HepG2 (cell line): Measurements from ENCODE around the gene PPM1M. TPM values are rescaled to one million over a fixed set of nuclear protein-coding genes. Genes with fewer than 3 reads are reported as not detected.

Source experiments
- AHR ChIP-seq: IDR thresholded peaks from 2 replicates; pipeline ENCODE4 v1.6.1; 2018; ENCODE audit warnings: missing genetic modification reagents, missing compliant biosample characterization
- AKAP8 ChIP-seq: sonication (generic); formaldehyde crosslinking; IDR thresholded peaks from 2 replicates; pipeline ENCODE4 v1.5.1; 2020; ENCODE audit warnings: mild to moderate bottlenecking, missing genetic modification reagents
- CEBPG ChIP-seq: IDR thresholded peaks from 2 replicates; pipeline ENCODE4 v1.6.1; 2016
- FOSL2 ChIP-seq: sonication (generic); formaldehyde crosslinking; IDR thresholded peaks from 2 replicates; pipeline ENCODE4 v1.4.0; 2020; ENCODE audit warnings: missing genetic modification reagents
- FOXM1 ChIP-seq: sonication (generic); formaldehyde crosslinking; IDR thresholded peaks from 2 replicates; pipeline ENCODE4 v1.5.0; 2020; ENCODE audit warnings: missing genetic modification reagents
- GLI4 ChIP-seq: sonication (generic); formaldehyde crosslinking; IDR thresholded peaks from 2 replicates; pipeline ENCODE4 v1.5.1; 2020; ENCODE audit warnings: missing genetic modification reagents, mild to moderate bottlenecking, moderate library complexity, borderline replicate concordance
- HNF1A ChIP-seq, 2 experiments: sonication (generic) in 1 of 2; formaldehyde crosslinking in 1 of 2; IDR thresholded peaks; 2 replicates each; pipeline versions ENCODE4 v1.4.0 to v1.6.1; 2016 to 2020; ENCODE audit warnings: borderline replicate concordance in 1 of 2, low read depth in 1 of 2, mild to moderate bottlenecking in 1 of 2, missing genetic modification reagents in 1 of 2
- JUNB ChIP-seq: sonication (generic); formaldehyde crosslinking; IDR thresholded peaks from 2 replicates; pipeline ENCODE4 v1.8.0; 2022; ENCODE audit warnings: missing genetic modification reagents, mild to moderate bottlenecking, borderline replicate concordance
- KLF12 ChIP-seq: sonication (generic); formaldehyde crosslinking; IDR thresholded peaks from 2 replicates; pipeline ENCODE4 v1.4.0; 2020; ENCODE audit warnings: missing genetic modification reagents, borderline replicate concordance
- KLF6 ChIP-seq: IDR thresholded peaks from 2 replicates; pipeline ENCODE4 v1.8.0; 2016; ENCODE audit warnings: missing biosample characterization, missing genetic modification reagents
- NONO ChIP-seq, 2 experiments: fragments of 450-650 bp in 1 of 2; sonication (generic) in 1 of 2; formaldehyde crosslinking in 1 of 2; IDR thresholded peaks in 1 of 2; conservative IDR thresholded peaks in 1 of 2; 2 replicates each; pipeline versions ENCODE4 v1.6.1 to v1.8.0; 2017 to 2022; ENCODE audit warnings: mild to moderate bottlenecking in 1 of 2, missing genetic modification reagents in 1 of 2, moderate library complexity in 1 of 2
- NRL ChIP-seq: sonication (generic); formaldehyde crosslinking; IDR thresholded peaks from 2 replicates; pipeline ENCODE4 v1.5.0; 2020; ENCODE audit warnings: missing genetic modification reagents, mild to moderate bottlenecking, moderate library complexity, borderline replicate concordance
- REPIN1 ChIP-seq: sonication (generic); formaldehyde crosslinking; IDR thresholded peaks from 2 replicates; pipeline ENCODE4 v1.8.0; 2022; ENCODE audit warnings: missing genetic modification reagents, low read depth, mild to moderate bottlenecking, borderline replicate concordance
- SP5 ChIP-seq: IDR thresholded peaks from 2 replicates; pipeline ENCODE4 v1.6.1; 2016; ENCODE audit warnings: low read depth, borderline replicate concordance
- ZBTB21 ChIP-seq: sonication (generic); formaldehyde crosslinking; IDR thresholded peaks from 2 replicates; pipeline ENCODE4 v1.4.0; 2020; ENCODE audit warnings: missing genetic modification reagents
- ZBTB49 ChIP-seq: sonication (generic); formaldehyde crosslinking; IDR thresholded peaks from 2 replicates; pipeline ENCODE4 v1.4.0; 2020; ENCODE audit warnings: missing genetic modification reagents, borderline replicate concordance
- ZFP36L2 ChIP-seq: sonication (generic); formaldehyde crosslinking; IDR thresholded peaks from 2 replicates; pipeline ENCODE4 v1.4.0; 2020; ENCODE audit warnings: missing genetic modification reagents
- ZNF430 ChIP-seq: sonication (generic); formaldehyde crosslinking; IDR thresholded peaks from 2 replicates; pipeline ENCODE4 v1.9.0; 2021; ENCODE audit warnings: mild to moderate bottlenecking, missing genetic modification reagents
- ZNF510 ChIP-seq: sonication (generic); formaldehyde crosslinking; IDR thresholded peaks from 2 replicates; pipeline ENCODE4 v1.4.0; 2020; ENCODE audit warnings: low read depth, mild to moderate bottlenecking, missing genetic modification reagents
- ZNF556 ChIP-seq: sonication (generic); formaldehyde crosslinking; IDR thresholded peaks from 2 replicates; pipeline ENCODE4 v1.4.0; 2020; ENCODE audit warnings: mild to moderate bottlenecking, missing genetic modification reagents, borderline replicate concordance
- ZNF589 ChIP-seq: sonication (generic); formaldehyde crosslinking; conservative IDR thresholded peaks from 2 replicates; pipeline ENCODE4 v1.8.0; 2022; ENCODE audit warnings: mild to moderate bottlenecking, moderate library complexity, missing genetic modification reagents
- ZNF619 ChIP-seq: sonication (generic); formaldehyde crosslinking; IDR thresholded peaks from 2 replicates; pipeline ENCODE4 v1.4.0; 2020; ENCODE audit warnings: mild to moderate bottlenecking, missing genetic modification reagents
- polyA plus RNA-seq, 8 experiments: library from polyadenylated mRNA; depleted of rRNA in 3 of 8; stranded (reverse) in 7 of 8; unstranded in 1 of 8; fragments of >200 nt; fragmentation: Illumina TruSeq in 4 of 8; extraction: Trizol in 4 of 8; gene quantifications; 2 replicates each; pipeline versions ENCODE4 v1.2.1 to v1.2.3, GENCODE V29; 2011 to 2016; ENCODE audit warnings: low read depth in 4 of 8, missing spikeins in 1 of 8, mixed read lengths in 1 of 8; ENCODE audit not compliant: insufficient read depth in 1 of 8
- total RNA-seq, 5 experiments: library from RNA; depleted of rRNA; stranded (reverse); fragments of >200 nt; fragmentation: Illumina TruSeq; extraction: Trizol; gene quantifications; 2 replicates each; pipeline ENCODE4 v1.2.3, GENCODE V29; 2016; ENCODE audit warnings: low read depth in 1 of 5
- TF ChIP-seq, protein P1 (sequence below): sonication (generic); formaldehyde crosslinking; IDR thresholded peaks from 2 replicates; pipeline ENCODE4 v1.4.0; 2020; ENCODE audit warnings: missing genetic modification reagents

PPM1M gene
- total and polyA plus RNA-seq, 2 of the 13 experiments (the other 11 are each of a cell fraction or from before 2014, with no cell fraction given), result 2.5 to 5.9 TPM

DNA sequence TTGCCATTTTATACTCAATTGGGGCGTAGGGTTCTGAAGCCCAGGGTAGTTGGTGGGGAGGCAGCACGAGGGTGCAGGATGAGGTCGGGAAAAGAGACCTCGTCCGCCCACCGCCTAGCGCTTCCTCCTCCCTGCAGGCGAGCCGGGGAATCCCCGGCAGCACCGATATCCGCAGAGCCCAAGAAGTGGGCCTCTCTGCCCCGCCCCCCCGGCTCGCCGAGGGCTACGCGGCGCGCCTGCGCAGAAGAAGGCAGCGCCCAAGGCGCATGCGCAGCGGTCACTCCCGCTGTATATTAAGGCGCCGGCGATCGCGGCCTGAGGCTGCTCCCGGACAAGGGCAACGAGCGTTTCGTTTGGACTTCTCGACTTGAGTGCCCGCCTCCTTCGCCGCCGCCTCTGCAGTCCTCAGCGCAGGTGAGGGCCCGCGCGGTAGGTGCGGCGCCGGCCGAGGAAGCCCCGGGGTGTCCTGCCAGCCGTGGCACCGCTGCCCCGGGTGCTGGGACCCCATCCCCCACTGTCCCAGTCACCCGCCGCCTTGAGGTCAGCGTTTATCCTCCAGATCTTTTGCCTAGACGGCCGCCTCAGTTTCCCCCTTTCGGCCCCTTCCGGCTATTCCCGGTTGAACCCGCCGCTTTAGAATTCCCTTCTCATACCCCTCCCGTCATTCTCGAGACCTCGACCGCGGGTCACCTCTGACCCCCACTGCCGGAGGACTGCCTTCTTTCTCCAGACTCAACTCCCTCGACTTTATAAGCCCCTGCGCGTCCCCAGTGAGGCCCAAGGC, 47.5 kb upstream of the PPM1M start, which contains the start of gene ALAS1 (continued):
- no peak for TF ChIP-seq ZBTB49
- no peak for TF ChIP-seq GLI4
- TF ChIP-seq CEBPG (CRISPR knock-in tag), result no peak
- TF ChIP-seq ZNF510 (CRISPR knock-in tag), result peak; percentile 89; the same call in 1 of the 2 replicates
- peak; percentile 71 for TF ChIP-seq AKAP8
- 0 out of 2 replicates have a peak, but pooled peaks have one; percentile 4 for TF ChIP-seq AHR (CRISPR knock-in tag)
- TF ChIP-seq SP5 (CRISPR knock-in tag), result peak; percentile 87
- no peak for TF ChIP-seq NRL
- TF ChIP-seq NONO (IDR thresholded peaks at IDR 0.05), result no peak
- TF ChIP-seq NONO (CRISPR knock-in tag; conservative IDR thresholded peaks at IDR 0.05), result peak; percentile 63; the same call in 1 of the 2 replicates
- peak; percentile 78; the same call in 1 of the 2 replicates for TF ChIP-seq ZNF556 (CRISPR knock-in tag)
- no peak for TF ChIP-seq ZFP36L2 (CRISPR knock-in tag)
- 0 out of 2 replicates have a peak, but pooled peaks have one; percentile 36 for TF ChIP-seq ZNF589 (CRISPR knock-in tag)
- TF ChIP-seq ZNF430 (CRISPR knock-in tag), result no peak
- TF ChIP-seq FOXM1 (CRISPR knock-in tag), result no peak
- TF ChIP-seq REPIN1, result peak; percentile 57; the same call in 1 of the 2 replicates
- 0 out of 2 replicates have a peak, but pooled peaks have one; percentile 16 for TF ChIP-seq KLF12 (CRISPR knock-in tag)
- TF ChIP-seq, protein P1, sequence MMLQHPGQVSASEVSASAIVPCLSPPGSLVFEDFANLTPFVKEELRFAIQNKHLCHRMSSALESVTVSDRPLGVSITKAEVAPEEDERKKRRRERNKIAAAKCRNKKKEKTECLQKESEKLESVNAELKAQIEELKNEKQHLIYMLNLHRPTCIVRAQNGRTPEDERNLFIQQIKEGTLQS (CRISPR knock-in tag), result no peak
- TF ChIP-seq FOSL2 (CRISPR knock-in tag), result no peak
- 0 out of 2 replicates have a peak, but pooled peaks have one; percentile 18 for TF ChIP-seq ZNF619
- TF ChIP-seq ZBTB21 (CRISPR knock-in tag), result no peak
- no peak for TF ChIP-seq HNF1A (IDR thresholded peaks at IDR 0.05; ENCODE audit: low read depth)
- peak; percentile 64; the same call in 1 of the 2 replicates for TF ChIP-seq HNF1A (CRISPR knock-in tag; IDR thresholded peaks at IDR 0.05; ENCODE audit: borderline replicate concordance)
- peak; percentile 79; the same call in 1 of the 2 replicates for TF ChIP-seq KLF6 (CRISPR knock-in tag)
- TF ChIP-seq JUNB (CRISPR knock-in tag), result no peak
